ENCODE data around the gene INSIG2.

DNA sequence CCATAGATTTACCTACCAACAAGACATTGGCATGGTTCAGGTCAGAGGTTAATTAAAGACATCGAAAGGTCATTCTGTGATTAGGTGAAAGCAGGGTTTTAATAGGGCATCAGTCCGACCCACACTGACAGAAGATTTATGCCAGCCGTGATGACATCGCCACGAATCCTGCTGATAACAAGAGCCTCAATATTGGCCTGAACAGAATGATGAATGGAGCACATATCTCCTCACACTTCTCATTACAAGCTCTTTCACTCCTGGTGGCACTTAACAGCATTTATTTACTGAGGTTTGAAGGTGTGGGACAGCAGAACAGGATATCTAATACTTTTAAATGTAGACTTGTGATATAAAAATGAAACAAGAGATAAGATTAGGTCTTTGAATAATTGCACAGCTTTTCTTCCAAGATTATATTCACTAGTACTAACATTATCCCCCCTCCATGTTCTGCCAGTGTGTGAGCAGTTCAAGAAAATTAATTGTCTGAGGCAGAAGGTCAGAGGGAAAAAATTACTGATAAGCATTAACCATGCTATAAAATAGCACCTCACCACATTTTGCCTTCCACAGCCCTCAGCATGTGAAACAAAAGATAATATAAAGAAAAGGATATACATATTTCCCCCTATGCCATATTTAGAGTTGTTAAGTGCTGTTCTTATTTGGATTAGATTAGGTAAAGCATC is 23.1 kb upstream of the INSIG2 start:
- TF ChIP-seq CTCF (conservative IDR thresholded peaks at IDR 0.05; ENCODE audit: low read depth, low read length), result no peak
- no peak for TF ChIP-seq SMC3 (IDR thresholded peaks at IDR 0.05; ENCODE audit: low read depth, low read length)
- TF ChIP-seq POLR2A (IDR thresholded peaks at IDR 0.05; ENCODE audit: low read depth, low read length), result no peak
- TF ChIP-seq RAD21 (IDR thresholded peaks at IDR 0.05; ENCODE audit: low read length), result no peak
- no peak for TF ChIP-seq RCOR1 (IDR thresholded peaks at IDR 0.05; ENCODE audit: insufficient replicate concordance, low read length)
- TF ChIP-seq MAZ (IDR thresholded peaks at IDR 0.05; ENCODE audit: borderline replicate concordance, low read depth, low read length), result no peak
- no peak for TF ChIP-seq CEBPB (IDR thresholded peaks at IDR 0.05; ENCODE audit: low read depth, low read length)
- no peak for TF ChIP-seq CHD1 (IDR thresholded peaks at IDR 0.05; ENCODE audit: low read depth, low read length)
- TF ChIP-seq BHLHE40 (IDR thresholded peaks at IDR 0.05; ENCODE audit: low read depth, low read length), result no peak
- TF ChIP-seq FOS (IDR thresholded peaks at IDR 0.05; ENCODE audit: low read depth, low read length), result no peak
